HepG2 (cell line): ENCODE results near the gene LYPD6B. TPM values are rescaled to one million over a fixed set of nuclear protein-coding genes. Genes with fewer than 3 reads are reported as not detected.

Experiments used
- GLI4 ChIP-seq: sonication (generic); formaldehyde crosslinking; IDR thresholded peaks from 2 replicates; pipeline ENCODE4 v1.5.1; 2020; ENCODE audit warnings: missing genetic modification reagents, mild to moderate bottlenecking, moderate library complexity, borderline replicate concordance
- RNF2 ChIP-seq: fragments of 450-650 bp; conservative IDR thresholded peaks from 2 replicates; pipeline ENCODE4 v1.6.1; 2016; ENCODE audit warnings: low read depth
- ZNF552 ChIP-seq: sonication (generic); formaldehyde crosslinking; IDR thresholded peaks from 2 replicates; pipeline ENCODE4 v1.9.0; 2022; ENCODE audit warnings: missing genetic modification reagents, mild to moderate bottlenecking, borderline replicate concordance
- ZNF768 ChIP-seq: sonication (generic); formaldehyde crosslinking; IDR thresholded peaks from 2 replicates; pipeline ENCODE4 v1.4.0; 2020; ENCODE audit warnings: missing genetic modification reagents
- polyA plus RNA-seq, 8 experiments: library from polyadenylated mRNA; depleted of rRNA in 3 of 8; stranded (reverse) in 7 of 8; unstranded in 1 of 8; fragments of >200 nt; fragmentation: Illumina TruSeq in 4 of 8; extraction: Trizol in 4 of 8; gene quantifications; 2 replicates each; pipeline versions ENCODE4 v1.2.1 to v1.2.3, GENCODE V29; 2011 to 2016; ENCODE audit warnings: low read depth in 4 of 8, missing spikeins in 1 of 8, mixed read lengths in 1 of 8; ENCODE audit not compliant: insufficient read depth in 1 of 8
- total RNA-seq, 5 experiments: library from RNA; depleted of rRNA; stranded (reverse); fragments of >200 nt; fragmentation: Illumina TruSeq; extraction: Trizol; gene quantifications; 2 replicates each; pipeline ENCODE4 v1.2.3, GENCODE V29; 2016; ENCODE audit warnings: low read depth in 1 of 5
- TF ChIP-seq, protein P1 (sequence below): sonication (generic); formaldehyde crosslinking; IDR thresholded peaks from 2 replicates; pipeline ENCODE4 v1.5.1; 2020; ENCODE audit warnings: mild to moderate bottlenecking, missing genetic modification reagents, borderline replicate concordance
- TF ChIP-seq, protein P2 (sequence below): sonication (generic); formaldehyde crosslinking; IDR thresholded peaks from 2 replicates; pipeline ENCODE4 v1.4.0; 2020; ENCODE audit warnings: missing genetic modification reagents
- TF ChIP-seq, protein P3 (sequence below): sonication (generic); formaldehyde crosslinking; IDR thresholded peaks from 2 replicates; pipeline ENCODE4 v1.9.0; 2021; ENCODE audit warnings: missing genetic modification reagents, mild to moderate bottlenecking, borderline replicate concordance
- TF ChIP-seq, protein P4 (sequence below): sonication (generic); formaldehyde crosslinking; IDR thresholded peaks from 2 replicates; pipeline ENCODE4 v1.5.0; 2020; ENCODE audit warnings: mild to moderate bottlenecking, missing genetic modification reagents, borderline replicate concordance
- TF ChIP-seq, protein P5 (sequence below): sonication (generic); formaldehyde crosslinking; IDR thresholded peaks from 2 replicates; pipeline ENCODE4 v1.5.0; 2020; ENCODE audit warnings: mild to moderate bottlenecking, missing genetic modification reagents, moderate library complexity

The LYPD6B gene
- total and polyA plus RNA-seq, 2 of the 13 experiments (the other 11 are each of a cell fraction or from before 2014, with no cell fraction given): not detected

DNA sequence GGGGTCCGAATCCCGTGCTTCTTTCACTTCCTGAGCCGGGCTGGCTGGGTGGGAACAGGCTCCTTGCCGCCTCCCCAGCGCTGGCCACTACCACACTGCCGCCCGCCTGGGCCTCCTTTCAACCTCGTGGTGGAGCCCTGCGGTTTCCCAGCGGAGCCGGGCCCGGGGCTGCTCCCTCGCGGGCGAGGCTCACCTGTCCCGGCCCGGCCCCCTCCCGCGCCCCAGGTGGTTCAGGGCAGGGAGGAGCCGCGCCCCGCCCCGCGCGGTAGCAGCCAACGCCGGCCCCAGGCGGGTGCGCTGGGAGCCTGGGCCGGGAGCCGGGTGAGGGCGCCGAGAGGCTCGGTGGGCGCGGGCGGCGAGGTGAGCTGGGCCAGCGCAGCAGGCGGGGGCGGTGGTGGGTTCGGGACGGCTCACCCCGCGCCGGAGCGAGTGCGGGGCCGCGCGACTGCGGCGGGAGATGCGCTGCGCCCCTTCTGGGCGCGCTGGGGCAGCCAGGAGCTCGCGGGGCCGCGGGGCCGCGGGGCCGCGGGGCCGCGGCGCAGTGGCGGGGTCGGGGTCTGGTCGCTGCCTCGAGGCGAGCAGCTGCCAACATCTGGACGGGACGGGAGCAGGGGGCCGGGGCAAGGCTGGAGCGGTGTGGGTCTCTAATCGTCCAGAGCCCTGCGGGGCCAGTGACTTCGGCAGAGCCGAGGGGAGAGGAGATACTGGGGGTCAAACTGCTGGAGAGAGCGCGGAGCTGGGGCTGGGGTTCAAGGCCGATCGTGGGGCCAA, at the start of gene LYPD6B (continued):
- TF ChIP-seq, protein P1, sequence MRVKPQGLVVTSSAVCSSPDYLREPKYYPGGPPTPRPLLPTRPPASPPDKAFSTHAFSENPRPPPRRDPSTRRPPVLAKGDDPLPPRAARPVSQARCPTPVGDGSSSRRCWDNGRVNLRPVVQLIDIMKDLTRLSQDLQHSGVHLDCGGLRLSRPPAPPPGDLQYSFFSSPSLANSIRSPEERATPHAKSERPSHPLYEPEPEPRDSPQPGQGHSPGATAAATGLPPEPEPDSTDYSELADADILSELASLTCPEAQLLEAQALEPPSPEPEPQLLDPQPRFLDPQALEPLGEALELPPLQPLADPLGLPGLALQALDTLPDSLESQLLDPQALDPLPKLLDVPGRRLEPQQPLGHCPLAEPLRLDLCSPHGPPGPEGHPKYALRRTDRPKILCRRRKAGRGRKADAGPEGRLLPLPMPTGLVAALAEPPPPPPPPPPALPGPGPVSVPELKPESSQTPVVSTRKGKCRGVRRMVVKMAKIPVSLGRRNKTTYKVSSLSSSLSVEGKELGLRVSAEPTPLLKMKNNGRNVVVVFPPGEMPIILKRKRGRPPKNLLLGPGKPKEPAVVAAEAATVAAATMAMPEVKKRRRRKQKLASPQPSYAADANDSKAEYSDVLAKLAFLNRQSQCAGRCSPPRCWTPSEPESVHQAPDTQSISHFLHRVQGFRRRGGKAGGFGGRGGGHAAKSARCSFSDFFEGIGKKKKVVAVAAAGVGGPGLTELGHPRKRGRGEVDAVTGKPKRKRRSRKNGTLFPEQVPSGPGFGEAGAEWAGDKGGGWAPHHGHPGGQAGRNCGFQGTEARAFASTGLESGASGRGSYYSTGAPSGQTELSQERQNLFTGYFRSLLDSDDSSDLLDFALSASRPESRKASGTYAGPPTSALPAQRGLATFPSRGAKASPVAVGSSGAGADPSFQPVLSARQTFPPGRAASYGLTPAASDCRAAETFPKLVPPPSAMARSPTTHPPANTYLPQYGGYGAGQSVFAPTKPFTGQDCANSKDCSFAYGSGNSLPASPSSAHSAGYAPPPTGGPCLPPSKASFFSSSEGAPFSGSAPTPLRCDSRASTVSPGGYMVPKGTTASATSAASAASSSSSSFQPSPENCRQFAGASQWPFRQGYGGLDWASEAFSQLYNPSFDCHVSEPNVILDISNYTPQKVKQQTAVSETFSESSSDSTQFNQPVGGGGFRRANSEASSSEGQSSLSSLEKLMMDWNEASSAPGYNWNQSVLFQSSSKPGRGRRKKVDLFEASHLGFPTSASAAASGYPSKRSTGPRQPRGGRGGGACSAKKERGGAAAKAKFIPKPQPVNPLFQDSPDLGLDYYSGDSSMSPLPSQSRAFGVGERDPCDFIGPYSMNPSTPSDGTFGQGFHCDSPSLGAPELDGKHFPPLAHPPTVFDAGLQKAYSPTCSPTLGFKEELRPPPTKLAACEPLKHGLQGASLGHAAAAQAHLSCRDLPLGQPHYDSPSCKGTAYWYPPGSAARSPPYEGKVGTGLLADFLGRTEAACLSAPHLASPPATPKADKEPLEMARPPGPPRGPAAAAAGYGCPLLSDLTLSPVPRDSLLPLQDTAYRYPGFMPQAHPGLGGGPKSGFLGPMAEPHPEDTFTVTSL (CRISPR knock-in tag): no peak
- TF ChIP-seq, protein P2, sequence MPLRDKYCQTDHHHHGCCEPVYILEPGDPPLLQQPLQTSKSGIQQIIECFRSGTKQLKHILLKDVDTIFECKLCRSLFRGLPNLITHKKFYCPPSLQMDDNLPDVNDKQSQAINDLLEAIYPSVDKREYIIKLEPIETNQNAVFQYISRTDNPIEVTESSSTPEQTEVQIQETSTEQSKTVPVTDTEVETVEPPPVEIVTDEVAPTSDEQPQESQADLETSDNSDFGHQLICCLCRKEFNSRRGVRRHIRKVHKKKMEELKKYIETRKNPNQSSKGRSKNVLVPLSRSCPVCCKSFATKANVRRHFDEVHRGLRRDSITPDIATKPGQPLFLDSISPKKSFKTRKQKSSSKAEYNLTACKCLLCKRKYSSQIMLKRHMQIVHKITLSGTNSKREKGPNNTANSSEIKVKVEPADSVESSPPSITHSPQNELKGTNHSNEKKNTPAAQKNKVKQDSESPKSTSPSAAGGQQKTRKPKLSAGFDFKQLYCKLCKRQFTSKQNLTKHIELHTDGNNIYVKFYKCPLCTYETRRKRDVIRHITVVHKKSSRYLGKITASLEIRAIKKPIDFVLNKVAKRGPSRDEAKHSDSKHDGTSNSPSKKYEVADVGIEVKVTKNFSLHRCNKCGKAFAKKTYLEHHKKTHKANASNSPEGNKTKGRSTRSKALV (CRISPR knock-in tag): peak; percentile 79
- TF ChIP-seq GLI4 (CRISPR knock-in tag) (no peak), ZNF552 (no peak), ZNF768 (CRISPR knock-in tag) (no peak), RNF2 (0 out of 2 replicates have a peak, but pooled peaks have one; percentile 45)
- TF ChIP-seq, protein P3, sequence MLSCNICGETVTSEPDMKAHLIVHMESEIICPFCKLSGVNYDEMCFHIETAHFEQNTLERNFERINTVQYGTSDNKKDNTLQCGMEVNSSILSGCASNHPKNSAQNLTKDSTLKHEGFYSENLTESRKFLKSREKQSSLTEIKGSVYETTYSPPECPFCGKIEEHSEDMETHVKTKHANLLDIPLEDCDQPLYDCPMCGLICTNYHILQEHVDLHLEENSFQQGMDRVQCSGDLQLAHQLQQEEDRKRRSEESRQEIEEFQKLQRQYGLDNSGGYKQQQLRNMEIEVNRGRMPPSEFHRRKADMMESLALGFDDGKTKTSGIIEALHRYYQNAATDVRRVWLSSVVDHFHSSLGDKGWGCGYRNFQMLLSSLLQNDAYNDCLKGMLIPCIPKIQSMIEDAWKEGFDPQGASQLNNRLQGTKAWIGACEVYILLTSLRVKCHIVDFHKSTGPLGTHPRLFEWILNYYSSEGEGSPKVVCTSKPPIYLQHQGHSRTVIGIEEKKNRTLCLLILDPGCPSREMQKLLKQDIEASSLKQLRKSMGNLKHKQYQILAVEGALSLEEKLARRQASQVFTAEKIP (CRISPR knock-in tag): no peak
- TF ChIP-seq, protein P4, sequence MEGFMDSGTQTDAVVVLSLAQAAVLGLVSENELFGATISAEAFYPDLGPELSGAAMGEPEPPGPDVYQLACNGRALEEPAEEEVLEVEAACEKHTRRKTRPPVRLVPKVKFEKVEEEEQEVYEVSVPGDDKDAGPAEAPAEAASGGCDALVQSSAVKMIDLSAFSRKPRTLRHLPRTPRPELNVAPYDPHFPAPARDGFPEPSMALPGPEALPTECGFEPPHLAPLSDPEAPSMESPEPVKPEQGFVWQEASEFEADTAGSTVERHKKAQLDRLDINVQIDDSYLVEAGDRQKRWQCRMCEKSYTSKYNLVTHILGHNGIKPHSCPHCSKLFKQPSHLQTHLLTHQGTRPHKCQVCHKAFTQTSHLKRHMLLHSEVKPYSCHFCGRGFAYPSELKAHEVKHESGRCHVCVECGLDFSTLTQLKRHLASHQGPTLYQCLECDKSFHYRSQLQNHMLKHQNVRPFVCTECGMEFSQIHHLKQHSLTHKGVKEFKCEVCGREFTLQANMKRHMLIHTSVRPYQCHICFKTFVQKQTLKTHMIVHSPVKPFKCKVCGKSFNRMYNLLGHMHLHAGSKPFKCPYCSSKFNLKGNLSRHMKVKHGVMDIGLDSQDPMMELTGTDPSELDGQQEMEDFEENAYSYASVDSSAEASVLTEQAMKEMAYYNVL (CRISPR knock-in tag): no peak
- TF ChIP-seq, protein P5, sequence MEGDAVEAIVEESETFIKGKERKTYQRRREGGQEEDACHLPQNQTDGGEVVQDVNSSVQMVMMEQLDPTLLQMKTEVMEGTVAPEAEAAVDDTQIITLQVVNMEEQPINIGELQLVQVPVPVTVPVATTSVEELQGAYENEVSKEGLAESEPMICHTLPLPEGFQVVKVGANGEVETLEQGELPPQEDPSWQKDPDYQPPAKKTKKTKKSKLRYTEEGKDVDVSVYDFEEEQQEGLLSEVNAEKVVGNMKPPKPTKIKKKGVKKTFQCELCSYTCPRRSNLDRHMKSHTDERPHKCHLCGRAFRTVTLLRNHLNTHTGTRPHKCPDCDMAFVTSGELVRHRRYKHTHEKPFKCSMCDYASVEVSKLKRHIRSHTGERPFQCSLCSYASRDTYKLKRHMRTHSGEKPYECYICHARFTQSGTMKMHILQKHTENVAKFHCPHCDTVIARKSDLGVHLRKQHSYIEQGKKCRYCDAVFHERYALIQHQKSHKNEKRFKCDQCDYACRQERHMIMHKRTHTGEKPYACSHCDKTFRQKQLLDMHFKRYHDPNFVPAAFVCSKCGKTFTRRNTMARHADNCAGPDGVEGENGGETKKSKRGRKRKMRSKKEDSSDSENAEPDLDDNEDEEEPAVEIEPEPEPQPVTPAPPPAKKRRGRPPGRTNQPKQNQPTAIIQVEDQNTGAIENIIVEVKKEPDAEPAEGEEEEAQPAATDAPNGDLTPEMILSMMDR (CRISPR knock-in tag): peak; percentile 11; the same call in 1 of the 2 replicates
